Heart left ventricle (tissue), 13 donors: Measurements from ENCODE around the gene STARD13.

Experiments
- POLR2A ChIP-seq, 2 donors: fragments of 450-650 bp; IDR thresholded peaks; one replicate each; pipeline ENCODE4 v1.6.1; 2017; ENCODE audit warnings: antibody characterized with exemption in 2 of 2, mild to moderate bottlenecking in 2 of 2, moderate library complexity in 2 of 2
- TF ChIP-seq, protein P1 (sequence below), 12 donors: fragments of 200-600 bp; sonication (generic) in 4 of 12; IDR thresholded peaks; one replicate each; pipeline versions ENCODE4 v1.5.0 to v1.8.0; 2018 to 2022; ENCODE audit warnings: antibody characterized with exemption in 12 of 12, mild to moderate bottlenecking in 5 of 12
- donor health status: ischemic (EF 13 %, LVEDD 7.1; RV severe dilation, severe dysfunction).
- donor health status: DM: no; HTN: yes; CAD: no.
- donor health status: DM: no; HTN: no; CAD: no.
- donor health status: ischemic (EF 25% LVEDD 6.9; RV normal size, moderate dysfunction).
- donor health status: ischemic (EF 25% LVEDD 5.7; RV mildly dilated, moderate dysfunction).
- donor health status: ischemic (EF 35%, LVEDD 5.7; RV mildly dilated, moderate dysfunction).
- donor health status: nonischemic (EF 11% LVEDD 7.7; RV severe dilation, severe dysfunction).
- donor health status: DM: yes; HTN: yes; CAD: no.
- donor health status: PGD.
- donor health status: ischemic (EF 29% LVEDD 5.4; RV normal size, mild dysfunction).
- donor health status: nonischemic (EF 23%, LVEDD 6.1; RV moderate dilation, normal function).

GRCh38 chr13:33158816-33159215, 126.7 kb downstream of the STARD13 start:
- TF ChIP-seq, protein P1, sequence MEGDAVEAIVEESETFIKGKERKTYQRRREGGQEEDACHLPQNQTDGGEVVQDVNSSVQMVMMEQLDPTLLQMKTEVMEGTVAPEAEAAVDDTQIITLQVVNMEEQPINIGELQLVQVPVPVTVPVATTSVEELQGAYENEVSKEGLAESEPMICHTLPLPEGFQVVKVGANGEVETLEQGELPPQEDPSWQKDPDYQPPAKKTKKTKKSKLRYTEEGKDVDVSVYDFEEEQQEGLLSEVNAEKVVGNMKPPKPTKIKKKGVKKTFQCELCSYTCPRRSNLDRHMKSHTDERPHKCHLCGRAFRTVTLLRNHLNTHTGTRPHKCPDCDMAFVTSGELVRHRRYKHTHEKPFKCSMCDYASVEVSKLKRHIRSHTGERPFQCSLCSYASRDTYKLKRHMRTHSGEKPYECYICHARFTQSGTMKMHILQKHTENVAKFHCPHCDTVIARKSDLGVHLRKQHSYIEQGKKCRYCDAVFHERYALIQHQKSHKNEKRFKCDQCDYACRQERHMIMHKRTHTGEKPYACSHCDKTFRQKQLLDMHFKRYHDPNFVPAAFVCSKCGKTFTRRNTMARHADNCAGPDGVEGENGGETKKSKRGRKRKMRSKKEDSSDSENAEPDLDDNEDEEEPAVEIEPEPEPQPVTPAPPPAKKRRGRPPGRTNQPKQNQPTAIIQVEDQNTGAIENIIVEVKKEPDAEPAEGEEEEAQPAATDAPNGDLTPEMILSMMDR (IDR thresholded peaks at IDR 0.05), result no peak
- no peak for TF ChIP-seq POLR2A (IDR thresholded peaks at IDR 0.05)
